Thymus (tissue), 2 donors: ENCODE results near the gene CLPTM1. TPM values are rescaled to one million over a fixed set of nuclear protein-coding genes. Genes with fewer than 3 reads are reported as not detected.

Experiments
- polyA plus RNA-seq: library from polyadenylated mRNA; stranded (reverse); fragments of 200-250 nt; gene quantifications from one replicate; pipeline ENCODE4 v1.2.3, GENCODE V29; 2013
- total RNA-seq: library from RNA; stranded (reverse); fragments of 120-200 nt; gene quantifications from one replicate; pipeline ENCODE4 v1.2.4, GENCODE V29; 2013
- donor health status: healthy.

The CLPTM1 gene
- total and polyA plus RNA-seq, 2 donors = 14.6 to 36.8 TPM

Other genes with a start within 250 kb of the CLPTM1 start
- 2.9 TPM for gene BCL3, start 206.7 kb upstream of the CLPTM1 start, total RNA-seq
- 62.9 TPM for gene BCL3, start 206.7 kb upstream of the CLPTM1 start, polyA plus RNA-seq
- 0.42 TPM for gene CBLC, start 177.5 kb upstream of the CLPTM1 start, total RNA-seq
- gene CBLC, start 177.5 kb upstream of the CLPTM1 start, polyA plus RNA-seq = 2.0 TPM
- 11.2 TPM for gene BCAM, start 146.3 kb upstream of the CLPTM1 start, total RNA-seq
- gene BCAM, start 146.3 kb upstream of the CLPTM1 start, polyA plus RNA-seq = 48.7 TPM
- 11.2 TPM for gene NECTIN2, start 109.1 kb upstream of the CLPTM1 start, total RNA-seq
- 19.5 TPM for gene NECTIN2, start 109.1 kb upstream of the CLPTM1 start, polyA plus RNA-seq
- gene TOMM40, start 64.1 kb upstream of the CLPTM1 start, total RNA-seq = 36.7 TPM
- 25.6 TPM for gene TOMM40, start 64.1 kb upstream of the CLPTM1 start, polyA plus RNA-seq
- gene APOE, start 49.6 kb upstream of the CLPTM1 start, total RNA-seq = 130 TPM
- 334 TPM for gene APOE, start 49.6 kb upstream of the CLPTM1 start, polyA plus RNA-seq
- 85.6 TPM for gene APOC1, start 40.8 kb upstream of the CLPTM1 start, total RNA-seq
- gene APOC1, start 40.8 kb upstream of the CLPTM1 start, polyA plus RNA-seq = 249 TPM
- gene APOC4, start 13.1 kb upstream of the CLPTM1 start, total RNA-seq = not detected
- gene APOC4, start 13.1 kb upstream of the CLPTM1 start, polyA plus RNA-seq = 0.32 TPM
- gene APOC2, start 9.3 kb upstream of the CLPTM1 start, total RNA-seq = 8.1 TPM
- 12.6 TPM for gene APOC2, start 9.3 kb upstream of the CLPTM1 start, polyA plus RNA-seq
- 16.9 TPM for gene RELB, start 46.1 kb downstream of the CLPTM1 start, total RNA-seq
- gene RELB, start 46.1 kb downstream of the CLPTM1 start, polyA plus RNA-seq = 24.1 TPM
- 22.6 TPM for gene CLASRP, start 83.7 kb downstream of the CLPTM1 start, total RNA-seq
- gene CLASRP, start 83.7 kb downstream of the CLPTM1 start, polyA plus RNA-seq = 147 TPM
- gene ZNF296, start 121.1 kb downstream of the CLPTM1 start, total RNA-seq = 0.19 TPM
- 2.9 TPM for gene ZNF296, start 121.1 kb downstream of the CLPTM1 start, polyA plus RNA-seq
- gene GEMIN7, start 123.9 kb downstream of the CLPTM1 start, total RNA-seq = 15.2 TPM
- 32.3 TPM for gene GEMIN7, start 123.9 kb downstream of the CLPTM1 start, polyA plus RNA-seq
- gene PPP1R37, start 137.8 kb downstream of the CLPTM1 start, total RNA-seq = 16.5 TPM
- gene PPP1R37, start 137.8 kb downstream of the CLPTM1 start, polyA plus RNA-seq = 39.3 TPM
- 0.14 TPM for gene NKPD1, start 205.6 kb downstream of the CLPTM1 start, total RNA-seq
- gene NKPD1, start 205.6 kb downstream of the CLPTM1 start, polyA plus RNA-seq = 0.59 TPM
- gene TRAPPC6A, start 222.9 kb downstream of the CLPTM1 start, total RNA-seq = 37.9 TPM
- 61.4 TPM for gene TRAPPC6A, start 222.9 kb downstream of the CLPTM1 start, polyA plus RNA-seq
- gene BLOC1S3, start 223.4 kb downstream of the CLPTM1 start, total RNA-seq = 1.5 TPM
- gene BLOC1S3, start 223.4 kb downstream of the CLPTM1 start, polyA plus RNA-seq = 6.3 TPM